ENCODE measurements around the gene MXRA8.
"Not testable (repeated sequence)": the region's sequence is repeated elsewhere in the genome, so short reads cannot be mapped to it uniquely, and the experiment has no call there.

The MXRA8 gene

GRCh38 chr1:1358433-1359271 is at the start of gene MXRA8:
TSS of gene MXRA8 (minus strand) at chr1:1358555. CDS start at chr1:1358504, 51 bp downstream.
- peak; percentile 33 for ATAC-seq
- Mint-ChIP-seq H3K27ac (no peak within 1 kb of the TSS), H3K9me3 (no peaks in the 10 kb centered on the region), H3K4me3 (no peak within 1 kb of the TSS), H3K36me3 (ENCODE audit: low read depth) (no peaks in the 10 kb centered on the region), H3K4me1 (peaks cover 14% of the 10 kb centered on the region), H3K27me3 (peaks cover 11% of the 10 kb centered on the region)
- DNase-seq, result no peak

- Mint-ChIP-seq H3K27me3 (no peaks in the 10 kb centered on the region), H3K36me3 (ENCODE audit: low read depth) (peaks cover 50% of the 10 kb centered on the region), H3K4me3 (peak overlapping the region; percentile 94), H3K27ac (peak overlapping the region; percentile 95), H3K4me1 (peaks cover 45% of the 10 kb centered on the region), H3K9me3 (no peaks in the 10 kb centered on the region)
- DNase-seq (peak; percentile 32), ATAC-seq (peak; percentile 4)
Observed at GRCh38 chr1:1407636-1408318, 49.4 kb upstream of the MXRA8 start.

GRCh38 chr1:1406821-1407635 is 48.7 kb upstream of the MXRA8 start, which contains the start of gene MRPL20:
TSS of gene MRPL20 (minus strand) at chr1:1407293. CDS start at chr1:1407217, 76 bp downstream.
- Mint-ChIP-seq H3K9me3 (no peaks in the 10 kb centered on the region), H3K27me3 (no peaks in the 10 kb centered on the region), H3K4me3 (peak within 1 kb of the TSS; percentile 94), H3K36me3 (ENCODE audit: low read depth) (peaks cover 56% of the 10 kb centered on the region), H3K27ac (peak within 1 kb of the TSS; percentile 95), H3K4me1 (peaks cover 49% of the 10 kb centered on the region)
- ATAC-seq (peak; percentile 95), DNase-seq (peak; percentile 97)

- no peak for DNase-seq
- H3K9me3 Mint-ChIP-seq, result no peaks in the 10 kb centered on the region
- H3K27ac Mint-ChIP-seq, result peak overlapping the region; percentile 95
- ATAC-seq, result peak; percentile 5
- peaks cover 57% of the 10 kb centered on the region for H3K4me1 Mint-ChIP-seq
- H3K4me3 Mint-ChIP-seq, result peak overlapping the region; percentile 94
- no peaks in the 10 kb centered on the region for H3K27me3 Mint-ChIP-seq
- H3K36me3 Mint-ChIP-seq (ENCODE audit: low read depth), result peaks cover 63% of the 10 kb centered on the region
Observed at GRCh38 chr1:1406101-1406820, 47.9 kb upstream of the MXRA8 start.

- Mint-ChIP-seq H3K4me1 (peaks cover 60% of the 10 kb centered on the region), H3K36me3 (ENCODE audit: low read depth) (peaks cover 71% of the 10 kb centered on the region), H3K27me3 (no peaks in the 10 kb centered on the region), H3K27ac (peak overlapping the region; percentile 77), H3K9me3 (no peaks in the 10 kb centered on the region), H3K4me3 (peak overlapping the region; percentile 16)
- DNase-seq, result no peak
- ATAC-seq, result no peak
Observed at GRCh38 chr1:1403653-1404052, 45.3 kb upstream of the MXRA8 start.

GRCh38 chr1:1402901-1403392 is 44.6 kb upstream of the MXRA8 start:
- H3K36me3 Mint-ChIP-seq (ENCODE audit: low read depth), result peaks cover 72% of the 10 kb centered on the region
- H3K4me3 Mint-ChIP-seq, result not testable (repeated sequence)
- peaks cover 59% of the 10 kb centered on the region for H3K4me1 Mint-ChIP-seq

GRCh38 chr1:1402072-1402900 is 43.9 kb upstream of the MXRA8 start:
- peak overlapping the region; percentile 80 for H3K27ac Mint-ChIP-seq
- H3K27me3 Mint-ChIP-seq, result no peaks in the 10 kb centered on the region
- peaks cover 74% of the 10 kb centered on the region for H3K36me3 Mint-ChIP-seq (ENCODE audit: low read depth)
- no peak for ATAC-seq
- peaks cover 66% of the 10 kb centered on the region for H3K4me1 Mint-ChIP-seq
- DNase-seq, result peak; percentile 60
- no peaks in the 10 kb centered on the region for H3K9me3 Mint-ChIP-seq
- peak overlapping the region; percentile 95 for H3K4me3 Mint-ChIP-seq

More at GRCh38 chr1:1402901-1403392, 44.6 kb upstream of the MXRA8 start:
- H3K9me3 Mint-ChIP-seq, DNase-seq, ATAC-seq, H3K27me3 Mint-ChIP-seq: not testable (repeated sequence)
- peak overlapping the region; percentile 77 for H3K27ac Mint-ChIP-seq

- peaks cover 74% of the 10 kb centered on the region for H3K36me3 Mint-ChIP-seq (ENCODE audit: low read depth)
- DNase-seq (no peak), ATAC-seq (no peak)
- H3K4me1 Mint-ChIP-seq, result peaks cover 65% of the 10 kb centered on the region
- H3K27ac Mint-ChIP-seq, result peak overlapping the region; percentile 80
- H3K4me3 Mint-ChIP-seq, result peak overlapping the region; percentile 95
- H3K27me3 Mint-ChIP-seq, result no peaks in the 10 kb centered on the region
- no peaks in the 10 kb centered on the region for H3K9me3 Mint-ChIP-seq
Observed at GRCh38 chr1:1401457-1402010, 43.2 kb upstream of the MXRA8 start.

- ATAC-seq, result no peak
- Mint-ChIP-seq H3K9me3 (no peaks in the 10 kb centered on the region), H3K27me3 (no peaks in the 10 kb centered on the region), H3K36me3 (ENCODE audit: low read depth) (peaks cover 68% of the 10 kb centered on the region), H3K4me3 (peak overlapping the region; percentile 95), H3K27ac (peak overlapping the region; percentile 89), H3K4me1 (peaks cover 60% of the 10 kb centered on the region)
- DNase-seq, result no peak
Observed at GRCh38 chr1:1400576-1401456, 42.5 kb upstream of the MXRA8 start.

- Mint-ChIP-seq H3K4me1 (peaks cover 58% of the 10 kb centered on the region), H3K27ac (peak overlapping the region; percentile 89), H3K36me3 (ENCODE audit: low read depth) (peaks cover 68% of the 10 kb centered on the region), H3K9me3 (no peaks in the 10 kb centered on the region), H3K4me3 (peak overlapping the region; percentile 95), H3K27me3 (no peaks in the 10 kb centered on the region)
- no peak for ATAC-seq
- DNase-seq, result peak; percentile 35
Observed at GRCh38 chr1:1399872-1400575, 41.7 kb upstream of the MXRA8 start.

GRCh38 chr1:1399187-1399871 is 41.0 kb upstream of the MXRA8 start, which contains the start of gene CCNL2:
TSS of gene CCNL2 (minus strand) at chr1:1399335. CDS start at chr1:1399306, 29 bp downstream.
- H3K36me3 Mint-ChIP-seq (ENCODE audit: low read depth), result peaks cover 65% of the 10 kb centered on the region
- H3K27ac Mint-ChIP-seq, result peak within 1 kb of the TSS; percentile 91
- no peaks in the 10 kb centered on the region for H3K9me3 Mint-ChIP-seq
- H3K4me1 Mint-ChIP-seq, result peaks cover 57% of the 10 kb centered on the region
- ATAC-seq, result peak; percentile 98
- no peaks in the 10 kb centered on the region for H3K27me3 Mint-ChIP-seq
- DNase-seq, result peak; percentile 100
- peak within 1 kb of the TSS; percentile 95 for H3K4me3 Mint-ChIP-seq

All from activated naive CD8-positive, alpha-beta T cell treated with anti-CD3 and anti-CD28 coated beads, Interleukin-2, amount 50 U/mL, for 24 hours (primary cell).